GM21529 (cell line): ENCODE results near the gene MAPK8.
A peak's percentile ranks its signal among the peaks of the same experiment; 100 is the strongest.
"Not testable (repeated sequence)": the region's sequence is repeated elsewhere in the genome, so short reads cannot be mapped to it uniquely, and the experiment has no call there.

Source experiments
- ATAC-seq: cut with Tn5 transposase; IDR thresholded peaks from one replicate; pipeline ENCODE4 v1.9.1; 2021; ENCODE audit not compliant: unreplicated experiment

MAPK8 gene

DNA sequence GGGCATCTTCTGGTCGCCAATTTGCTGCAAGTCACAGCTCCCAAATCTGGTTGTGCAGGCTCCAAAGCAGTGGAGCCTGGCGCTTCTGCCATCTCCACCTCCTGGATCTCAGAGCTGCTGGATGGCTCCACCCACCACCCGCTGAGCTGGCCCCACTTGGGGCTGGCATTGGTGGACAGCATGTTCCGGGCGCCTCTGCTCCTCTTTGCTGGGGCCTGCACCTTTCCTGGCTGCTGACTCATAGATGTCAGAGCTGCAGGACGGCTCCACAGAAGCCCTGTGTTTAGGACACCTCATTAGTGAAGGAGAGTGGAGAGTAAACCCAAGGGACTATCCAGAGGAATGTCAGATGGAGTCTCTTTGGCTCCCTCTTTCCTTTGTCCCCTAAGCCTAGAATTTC is 27.4 kb downstream of the MAPK8 start:
- ATAC-seq = no peak

DNA sequence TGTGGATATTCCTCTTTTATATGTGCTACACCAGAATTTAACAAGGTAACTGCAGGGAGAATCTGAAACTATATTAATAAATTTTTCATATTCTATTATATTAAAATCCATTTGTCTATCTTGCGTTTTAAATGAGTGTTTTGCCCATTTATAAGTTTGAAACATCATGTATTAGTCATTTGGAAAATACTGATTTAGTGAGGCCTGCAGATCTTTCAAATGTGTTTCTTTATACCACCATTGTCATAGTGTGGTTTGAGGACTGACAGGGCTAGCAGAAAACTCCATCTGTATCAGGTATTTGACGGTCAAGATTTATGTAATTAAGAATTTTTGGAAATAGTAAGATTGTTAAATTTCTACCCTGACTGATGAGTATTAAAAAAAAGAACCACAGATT is 29.3 kb downstream of the MAPK8 start:
- no peak for ATAC-seq

DNA sequence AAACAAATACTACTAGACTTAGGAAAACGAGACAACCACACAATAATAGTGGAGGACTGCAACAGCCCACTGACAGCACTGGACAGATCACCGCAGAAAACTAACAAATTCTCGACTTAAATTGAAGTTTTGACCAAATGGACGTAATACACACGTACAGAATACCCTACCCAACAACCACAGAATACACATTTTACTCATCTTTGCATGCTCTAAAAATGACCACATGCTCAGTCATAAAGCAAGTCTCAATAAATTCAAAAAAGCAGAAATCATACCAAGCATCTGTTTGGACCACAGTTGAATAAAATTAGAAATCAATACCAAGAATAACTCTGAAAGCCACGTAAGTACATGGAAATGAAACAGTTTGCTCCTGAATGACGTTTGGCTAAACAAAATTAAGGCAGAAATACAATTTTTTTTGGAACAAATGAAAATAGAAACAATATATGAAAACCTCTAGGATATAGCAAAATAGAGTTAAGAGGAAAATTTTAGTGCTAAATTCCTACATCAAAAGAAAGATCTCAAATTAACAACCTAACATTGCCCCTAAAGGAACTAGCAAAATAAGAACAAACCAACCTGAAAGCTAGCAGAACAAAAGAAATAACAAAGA is 30.6 kb downstream of the MAPK8 start:
- ATAC-seq = peak; percentile 94

DNA sequence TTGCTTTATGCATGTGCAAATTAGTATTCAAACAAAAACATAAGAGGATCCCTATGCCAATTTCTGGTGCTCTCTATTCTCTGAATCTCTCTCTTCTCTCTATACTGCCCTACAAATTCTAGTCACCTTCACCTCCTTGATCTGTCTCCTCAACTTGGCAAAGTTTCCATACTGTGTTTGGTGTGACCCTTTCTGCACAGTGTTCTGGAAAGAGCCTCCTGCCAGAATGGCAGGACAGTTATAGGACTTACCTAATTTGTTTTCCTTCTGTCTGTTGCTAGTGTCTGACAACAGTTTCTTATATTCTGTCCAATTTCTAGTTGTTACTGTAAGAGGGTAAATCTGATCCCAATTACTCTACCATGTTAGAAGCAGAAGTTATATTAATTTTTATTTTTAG is 34.3 kb downstream of the MAPK8 start:
- no peak for ATAC-seq

DNA sequence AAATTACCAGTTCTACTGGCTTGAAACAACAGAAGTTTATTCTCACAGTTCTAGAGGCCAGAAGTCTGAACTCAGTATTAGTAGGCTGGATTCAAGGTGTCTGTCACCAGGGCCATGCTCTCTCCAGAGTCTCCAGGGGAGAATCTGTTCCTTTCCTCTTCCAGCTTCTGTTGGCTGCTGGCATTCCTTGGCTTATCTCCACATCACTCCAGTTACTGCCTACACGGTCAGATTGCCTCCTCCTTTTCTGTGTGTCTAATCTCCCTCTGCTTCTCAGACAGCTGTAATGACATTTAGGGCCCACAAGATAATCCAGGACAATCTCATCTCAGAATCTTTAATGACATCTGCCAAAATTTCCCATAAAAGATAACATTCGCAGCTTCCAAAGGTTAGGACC is 36.6 kb downstream of the MAPK8 start:
- no peak for ATAC-seq

DNA sequence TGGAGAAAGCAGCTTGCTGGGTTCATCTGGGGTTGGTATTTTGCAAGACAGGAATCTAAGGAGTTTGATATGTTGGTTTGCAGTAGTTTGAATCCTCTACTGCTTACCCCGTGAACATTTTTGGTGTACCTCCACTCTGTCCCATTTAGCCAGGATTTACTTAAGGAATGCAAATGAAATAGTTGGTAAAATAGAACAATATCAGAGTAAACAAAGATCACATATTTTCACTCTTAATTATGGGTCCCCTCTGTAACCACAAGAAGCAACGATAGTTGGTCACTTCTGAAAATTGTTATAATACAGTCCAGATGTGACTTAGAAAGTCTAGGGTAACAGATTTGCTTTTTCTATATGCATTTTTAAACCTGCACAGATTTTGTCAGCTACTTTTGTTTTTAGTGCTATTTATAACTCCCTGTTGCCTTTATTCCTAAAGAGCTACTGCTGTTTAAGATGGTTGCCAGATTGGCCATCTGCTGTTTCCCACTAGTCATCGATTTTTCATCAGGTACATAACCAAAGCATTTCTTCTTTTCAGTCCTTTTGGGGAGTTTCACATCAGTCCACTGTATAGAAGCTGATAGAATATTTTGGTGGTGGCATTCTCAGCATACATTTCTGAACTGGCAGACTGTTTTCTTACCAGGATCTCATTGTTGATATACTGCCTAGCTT is 37.6 kb downstream of the MAPK8 start:
- no peak for ATAC-seq

DNA sequence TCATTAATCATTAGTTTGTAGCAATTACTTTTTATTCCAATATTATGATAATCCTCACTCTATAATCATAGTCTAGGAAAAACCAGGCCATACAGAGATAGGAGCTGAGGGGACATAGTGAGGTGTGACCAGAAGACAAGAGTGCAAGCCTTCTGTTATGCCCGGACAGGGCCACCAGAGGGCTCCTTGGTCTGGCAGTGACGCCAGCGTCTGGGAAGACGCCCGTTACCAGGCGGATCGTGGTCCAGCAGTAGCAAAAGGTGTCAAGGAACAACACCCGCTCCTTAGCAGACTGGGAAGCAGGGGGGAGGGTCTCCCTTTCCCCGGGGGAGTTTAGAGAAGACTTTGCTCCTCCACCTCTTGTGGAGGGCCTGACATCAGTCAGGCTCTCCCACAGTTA is 39.8 kb downstream of the MAPK8 start:
- ATAC-seq = not testable (repeated sequence)

DNA sequence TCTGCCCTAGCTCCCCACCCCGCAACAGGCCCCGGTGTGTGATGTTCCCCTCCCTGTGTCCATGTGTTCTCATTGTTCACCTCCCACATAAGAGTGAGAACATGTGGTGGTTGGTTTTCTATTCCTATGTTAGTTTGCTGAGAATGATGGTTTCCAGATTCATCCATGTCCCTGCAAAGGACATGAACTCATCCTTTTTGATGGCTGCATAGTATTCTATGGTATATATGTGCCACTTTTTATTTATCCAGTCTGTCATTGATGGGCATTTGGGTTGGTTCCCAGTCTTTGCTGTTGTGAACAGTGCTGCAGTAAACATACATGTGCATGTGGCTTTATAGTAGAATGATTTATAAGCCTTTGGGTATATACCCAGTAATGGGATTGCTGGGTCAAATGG is 41.1 kb downstream of the MAPK8 start:
- ATAC-seq = not testable (repeated sequence)

DNA sequence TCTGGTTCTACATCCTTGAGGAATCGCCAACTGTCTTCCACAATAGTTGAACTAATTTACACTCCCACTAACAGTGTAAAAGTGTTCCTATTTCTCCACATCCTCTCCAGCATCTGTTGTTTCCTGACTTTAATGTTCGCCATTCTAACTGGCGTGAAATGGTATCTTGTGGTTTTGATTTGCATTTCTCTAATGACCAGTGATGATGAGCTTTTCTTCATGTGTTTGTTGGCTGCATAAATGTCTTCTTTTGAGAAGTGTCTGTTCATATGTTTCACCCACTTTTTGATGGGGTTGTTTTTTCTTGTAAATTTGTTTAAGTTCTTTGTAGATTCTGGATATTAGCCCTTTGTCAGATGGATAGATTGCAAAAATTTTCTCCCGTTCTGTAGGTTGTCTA is 41.5 kb downstream of the MAPK8 start:
- ATAC-seq = not testable (repeated sequence)

DNA sequence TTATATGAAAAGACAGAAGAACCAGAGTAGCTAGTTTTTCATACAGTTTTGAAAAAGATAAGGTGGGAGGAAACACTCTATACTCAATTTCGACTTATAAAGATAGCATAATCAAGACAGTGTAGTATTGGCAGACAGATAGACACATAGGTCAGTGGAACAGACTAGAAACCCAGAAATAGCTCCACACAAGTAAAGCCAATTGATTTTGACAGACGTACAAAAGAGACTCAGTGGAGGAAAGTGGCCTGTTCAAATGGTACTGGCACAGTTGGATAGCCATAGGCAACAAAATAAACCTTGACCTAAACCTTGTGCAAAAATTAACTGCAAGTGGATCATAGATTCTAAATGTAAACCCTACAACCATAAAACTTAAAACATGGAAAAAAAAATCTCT is 46.8 kb downstream of the MAPK8 start:
- no peak for ATAC-seq

DNA sequence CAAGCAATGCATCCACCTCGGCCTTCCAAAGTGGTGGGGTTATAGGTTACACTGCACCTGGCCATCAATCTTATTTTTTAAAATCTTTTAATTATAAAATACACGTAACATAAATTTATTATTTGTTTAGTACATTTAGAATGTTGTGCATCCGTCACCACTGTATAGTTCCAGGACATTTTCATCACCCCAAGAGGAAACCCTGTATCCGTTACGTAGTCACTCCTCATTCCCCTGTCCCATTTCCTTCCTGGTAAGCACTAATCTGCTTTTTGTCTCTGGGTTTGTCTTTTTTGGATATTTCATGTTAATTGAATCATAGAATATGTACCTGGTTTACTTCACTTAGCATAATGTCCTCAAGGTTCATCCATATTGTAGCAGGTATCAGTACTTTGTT is 51.2 kb downstream of the MAPK8 start:
- no peak for ATAC-seq

DNA sequence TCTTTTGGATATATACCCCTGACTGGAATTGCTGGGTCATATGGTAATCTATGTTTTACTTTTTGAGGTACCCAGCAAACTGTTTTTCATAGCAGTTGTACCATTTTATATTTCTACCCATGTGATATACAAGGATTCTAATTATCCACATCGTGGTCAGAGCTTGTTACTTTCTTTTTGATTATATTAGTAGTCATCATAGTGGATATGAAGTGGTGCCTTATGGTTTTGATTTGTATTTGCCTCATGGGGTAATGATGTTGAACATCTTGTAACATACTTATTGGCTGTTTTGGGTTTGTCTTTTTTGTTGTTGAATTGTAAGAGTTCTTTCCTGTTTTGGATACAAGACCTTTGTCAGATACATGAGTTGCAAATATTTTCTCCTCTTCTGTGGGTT is 51.7 kb downstream of the MAPK8 start:
- ATAC-seq = no peak

DNA sequence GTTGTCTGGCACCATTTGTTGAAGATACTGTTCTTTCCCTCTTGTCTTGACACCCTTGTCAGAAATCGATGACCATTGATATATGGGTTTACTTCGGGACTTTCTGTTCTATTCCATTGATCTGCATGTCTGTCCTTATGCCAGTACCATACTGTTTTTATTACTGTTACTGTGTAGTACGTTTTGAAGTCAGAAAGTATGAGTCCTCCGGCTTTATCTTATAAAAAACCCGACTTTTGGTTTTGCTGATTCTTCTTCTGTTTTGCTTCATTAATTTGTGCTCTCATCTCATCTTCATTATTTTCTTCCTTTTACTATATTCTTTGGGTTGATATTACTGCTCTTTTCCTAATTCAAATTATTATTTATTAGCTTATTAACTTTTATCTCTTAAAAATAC is 52.4 kb downstream of the MAPK8 start:
- no peak for ATAC-seq

DNA sequence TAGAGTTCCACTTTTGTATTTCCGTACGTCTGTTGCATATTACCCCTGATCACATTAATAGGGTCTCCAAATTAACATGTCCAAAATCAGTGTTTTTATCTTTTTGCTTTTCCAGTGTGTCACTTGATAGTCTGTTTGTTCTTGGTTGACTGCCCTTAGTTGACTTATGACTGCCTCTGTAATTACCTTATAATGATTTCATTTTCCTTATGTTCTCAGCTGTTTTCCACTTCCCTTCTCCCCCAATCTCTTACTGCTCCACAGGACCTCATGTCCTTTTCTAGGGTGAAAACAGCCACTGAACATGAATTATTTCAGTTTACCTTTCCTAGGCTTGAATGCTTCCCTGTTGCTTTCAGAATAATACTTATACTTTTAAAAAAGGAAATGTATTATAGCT is 54.7 kb downstream of the MAPK8 start:
- no peak for ATAC-seq

DNA sequence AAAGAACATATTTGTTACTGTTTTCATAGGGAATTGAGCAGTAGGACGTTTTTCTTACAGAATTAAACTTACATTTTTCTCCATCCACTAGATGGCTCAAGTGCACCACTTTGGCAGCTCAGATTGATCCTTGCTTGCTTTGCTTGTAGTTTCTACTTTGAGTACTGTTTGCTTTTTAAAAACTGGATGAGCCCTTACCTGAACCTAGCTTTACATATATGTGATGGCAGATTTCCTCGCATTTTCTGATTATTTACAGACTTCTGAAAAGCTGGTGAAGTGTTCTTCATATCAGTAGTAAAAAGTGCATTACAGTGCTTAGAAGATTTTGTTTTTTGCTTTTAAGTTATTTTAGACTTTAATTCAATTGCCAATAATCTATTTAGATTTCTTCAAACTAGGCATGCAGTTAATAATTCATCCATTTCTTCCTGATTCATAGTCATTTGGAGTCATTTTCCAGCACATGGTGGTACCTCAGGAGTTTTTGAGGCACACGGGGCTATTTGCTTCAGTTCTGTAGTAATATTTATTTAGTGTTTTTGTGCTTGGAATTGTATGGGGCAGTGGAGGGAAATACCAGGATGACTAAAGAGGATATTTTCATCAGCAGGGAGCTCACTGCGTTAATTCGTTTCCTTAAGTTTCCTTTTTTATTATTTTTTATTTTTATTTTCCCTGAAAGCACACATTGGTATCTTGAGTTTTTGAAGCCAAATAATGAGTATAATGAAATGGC is 57.3 kb downstream of the MAPK8 start:
- no peak for ATAC-seq

DNA sequence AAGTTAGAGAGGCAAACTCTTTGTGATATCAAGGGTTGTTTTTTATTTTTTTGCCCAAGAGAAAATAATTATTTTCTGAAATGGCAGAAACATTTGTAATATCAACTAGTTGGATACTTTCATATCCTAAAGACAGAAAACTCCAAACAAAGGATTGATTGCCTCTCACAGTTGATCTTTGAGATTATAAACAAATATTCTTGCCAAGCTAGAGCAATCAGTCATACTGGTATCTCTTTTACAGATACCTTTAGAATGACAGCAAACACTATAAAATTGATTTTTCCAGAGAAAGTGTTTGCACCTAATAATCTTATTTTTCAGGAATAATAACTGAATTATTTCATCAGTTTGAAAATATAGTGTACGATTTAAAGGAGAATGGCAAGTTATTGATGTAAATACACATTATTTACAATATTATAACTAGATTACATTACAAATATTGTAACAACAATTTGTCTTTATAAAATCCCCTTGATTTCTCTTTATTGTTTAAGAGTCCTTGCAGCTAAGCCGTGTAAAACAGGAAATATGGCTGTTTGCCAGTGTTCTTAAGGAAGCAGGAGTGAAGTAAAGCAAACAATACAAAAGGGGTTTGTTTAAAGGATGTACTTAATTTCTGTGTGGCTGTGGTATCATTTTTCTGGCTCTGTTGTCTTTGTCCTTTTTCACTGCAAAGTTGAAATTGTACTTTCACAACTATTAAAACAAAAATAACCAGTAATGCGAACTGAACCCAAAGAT is 58.4 kb downstream of the MAPK8 start:
- no peak for ATAC-seq

DNA sequence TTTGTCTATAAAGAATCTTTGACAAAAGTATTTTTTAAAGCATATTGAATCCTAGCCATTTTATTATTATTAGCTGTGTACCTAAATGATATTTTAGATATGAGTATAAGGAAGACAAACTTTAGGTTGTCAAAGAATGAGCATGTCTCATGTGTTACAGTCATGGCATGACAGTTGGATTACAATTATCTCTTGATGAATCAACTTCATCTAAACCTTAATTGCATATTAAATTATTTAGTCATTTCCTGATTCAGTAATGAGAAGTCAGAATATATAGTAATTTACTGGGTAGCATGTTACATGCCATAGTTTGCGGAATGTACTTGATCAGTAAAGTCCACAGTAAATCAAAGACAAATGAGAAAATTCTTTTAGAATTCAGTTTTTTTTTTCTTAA is 59.2 kb downstream of the MAPK8 start:
- no peak for ATAC-seq

DNA sequence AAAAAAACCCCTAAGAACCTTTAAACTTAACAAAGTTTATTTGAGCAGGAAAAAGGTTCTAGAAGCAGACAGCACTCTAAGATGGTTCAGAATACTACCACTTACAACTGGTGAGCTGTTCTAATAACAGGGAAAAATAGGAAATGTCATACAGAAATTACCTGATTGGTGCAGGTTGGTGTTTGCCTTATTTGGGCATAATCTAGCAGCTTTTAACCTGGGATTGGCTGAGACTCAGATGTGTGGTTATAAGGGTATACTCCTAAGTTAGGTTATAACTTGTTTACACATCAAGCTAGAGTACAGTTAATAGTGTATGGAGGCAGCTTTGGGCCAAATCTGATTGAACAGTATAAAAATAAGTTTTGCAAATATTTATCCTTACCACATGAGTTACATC is 59.8 kb downstream of the MAPK8 start:
- ATAC-seq = no peak

DNA sequence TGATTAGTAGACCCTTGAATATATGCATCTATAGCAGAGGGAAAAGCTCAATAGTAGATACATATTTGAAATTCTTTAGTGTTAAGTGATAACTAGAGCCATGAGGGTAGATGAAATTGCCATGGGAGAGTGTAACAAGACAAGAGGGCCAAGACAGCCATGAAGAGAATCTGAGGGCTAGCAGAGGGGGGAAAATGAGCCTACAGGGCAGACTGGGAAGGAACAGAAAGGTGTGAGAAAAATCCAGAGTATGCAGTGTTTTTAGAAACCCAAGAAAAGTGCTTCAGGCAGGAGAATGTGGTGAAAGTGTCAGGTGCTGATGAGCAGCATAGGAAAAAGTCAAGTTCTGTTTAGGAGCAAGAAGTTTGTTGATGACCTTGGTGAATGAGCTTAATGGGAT is 63.0 kb downstream of the MAPK8 start:
- ATAC-seq = no peak

DNA sequence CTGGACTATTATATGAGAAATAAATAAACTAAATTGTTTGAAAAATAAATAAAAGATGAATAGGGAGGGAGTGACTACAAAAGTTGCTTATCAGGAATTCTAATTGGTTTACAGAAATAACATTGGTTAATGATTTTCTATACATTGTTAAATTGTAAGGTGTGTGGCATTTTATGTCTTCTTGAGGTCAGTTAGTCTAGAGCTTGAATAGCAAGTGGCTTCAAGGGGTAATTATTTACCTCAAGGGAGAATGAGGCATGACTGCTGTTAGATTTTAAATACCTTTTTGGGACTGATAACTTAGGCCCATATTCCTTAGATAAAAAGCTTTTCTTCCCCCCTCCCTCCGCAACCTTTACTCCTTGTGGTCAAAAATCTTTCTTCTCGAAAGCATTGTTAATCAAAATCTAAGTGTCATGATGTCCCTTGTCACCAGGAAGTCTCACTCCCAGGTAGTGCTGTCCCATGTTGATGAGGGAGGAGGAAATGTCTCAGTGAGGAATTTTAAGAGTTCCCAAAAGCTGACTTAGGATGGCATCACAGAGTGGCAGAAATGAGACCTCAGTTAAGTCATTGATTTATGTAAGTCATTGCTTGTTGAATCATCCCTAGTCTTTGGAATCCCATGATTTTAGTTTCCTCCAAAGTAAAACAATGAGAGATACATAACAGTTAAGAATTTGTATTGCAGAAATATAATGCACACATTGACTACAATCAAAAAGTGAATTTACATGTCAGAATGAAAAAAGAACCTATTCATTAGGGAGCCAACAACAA is 71.5 kb downstream of the MAPK8 start:
- no peak for ATAC-seq

DNA sequence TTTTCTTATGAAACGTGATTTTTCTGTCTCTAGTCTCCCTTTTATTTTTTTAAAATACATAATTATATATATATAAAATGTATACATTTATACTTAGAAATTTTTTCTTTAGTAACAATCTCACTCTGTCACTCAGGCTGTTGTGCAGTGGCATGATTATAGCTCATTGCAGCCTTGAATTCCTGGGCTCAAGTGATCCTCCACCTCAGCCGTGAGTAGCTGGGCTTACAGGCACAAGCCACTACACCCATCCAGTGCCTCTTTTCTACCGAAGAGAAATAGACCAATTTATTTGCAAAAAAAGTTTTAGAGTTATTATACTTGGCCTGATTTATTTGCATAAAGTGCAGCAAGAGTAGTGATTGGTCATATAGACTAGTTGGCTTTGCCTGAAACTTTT is 72.2 kb downstream of the MAPK8 start:
- no peak for ATAC-seq
